Sigmoid colon (tissue), 7 donors: ENCODE measurements around the gene RBM33. TPM values are rescaled to one million over a fixed set of nuclear protein-coding genes. Genes with fewer than 3 reads are reported as not detected.

Experiments used
- DNase-seq: peaks from one replicate; pipeline ENCODE4 v3.0.0-alpha.2; 2019
- H3K27ac ChIP-seq, 4 donors: fragments of 200-600 bp; sonication (generic); one replicate each; pipeline ENCODE4 v1.5.1; 2016 to 2019; ENCODE audit warnings: mild to moderate bottlenecking in 1 of 4
- H3K27me3 ChIP-seq, 3 donors: fragments of 200-600 bp; sonication (generic); one replicate each; pipeline ENCODE4 v1.5.1; 2019; ENCODE audit warnings: mild to moderate bottlenecking in 1 of 3
- H3K36me3 ChIP-seq, 4 donors: fragments of 200-600 bp; sonication (generic); one replicate each; pipeline ENCODE4 v1.5.1; 2016 to 2019
- H3K4me1 ChIP-seq, 4 donors: fragments of 200-600 bp; sonication (generic); one replicate each; pipeline ENCODE4 v1.5.1; 2017 to 2019
- H3K4me3 ChIP-seq, 4 donors: fragments of 200-600 bp; sonication (generic); one replicate each; pipeline ENCODE4 v1.5.1; 2017 to 2019; ENCODE audit warnings: mild to moderate bottlenecking in 2 of 4, moderate library complexity in 1 of 4
- H3K9me3 ChIP-seq, 4 donors: fragments of 200-600 bp in 3 of 4; sonication (generic) in 3 of 4; one replicate each; pipeline versions ENCODE4 v1.5.1 to v1.6.1; 2013 to 2019
- CTCF ChIP-seq, 4 experiments: fragments of 450-650 bp in 3 of 4; fragments of 200-600 bp in 1 of 4; IDR thresholded peaks; one replicate each; pipeline ENCODE4 v1.5.1; 2016 to 2019; ENCODE audit warnings: antibody characterized with exemption in 4 of 4, mild to moderate bottlenecking in 3 of 4, moderate library complexity in 2 of 4
- EP300 ChIP-seq, 4 donors: sonication (generic); formaldehyde crosslinking; IDR thresholded peaks; one replicate each; pipeline ENCODE4 v1.6.1; 2017; ENCODE audit warnings: antibody characterized with exemption in 4 of 4
- POLR2A ChIP-seq, 2 donors: fragments of 450-650 bp; IDR thresholded peaks; one replicate each; pipeline ENCODE4 v1.6.1; 2016; ENCODE audit warnings: antibody characterized with exemption in 2 of 2, mild to moderate bottlenecking in 2 of 2, moderate library complexity in 2 of 2
- POLR2AphosphoS5 ChIP-seq, 4 donors: sonication (generic); formaldehyde crosslinking; IDR thresholded peaks; one replicate each; pipeline ENCODE4 v1.6.1; 2017; ENCODE audit warnings: antibody characterized with exemption in 4 of 4
- WGBS, 2 donors: extraction: QIAGEN DNeasy Blood & Tissue Kit; methylation state at CpG; one replicate each; pipeline ENCODE4 v1.1.7; 2013; 5-methylcytosine and 5-hydroxymethylcytosine counted together
- intact Hi-C: fragments of 100-400 bp; cut with DNase I; formaldehyde crosslinking; loops from one replicate; pipeline ENCODE4 v1.15.1; 2023
- polyA plus RNA-seq, 3 donors: library from polyadenylated mRNA; stranded (reverse); fragments of 200-250 nt; gene quantifications; one replicate each; pipeline ENCODE4 v1.2.3, GENCODE V29; 2013
- total RNA-seq, 4 donors: library from RNA; depleted of rRNA; stranded (reverse); fragments of >200 nt; gene quantifications; one replicate each; pipeline ENCODE4 v1.1.0, GENCODE V29; 2016
- donor health status: healthy with polysubstance abuse.
- donor health status: Bipolar disorder and iron deficiency.
- donor health status: healthy.

RBM33 gene
- total and polyA plus RNA-seq, 7 donors, result 3.6 to 60.4 (median 30.8) TPM

- DNase-seq, result no peak
- Histone ChIP-seq H3K4me3 (no peak overlapping the region), H3K9me3 (no peaks in the 10 kb centered on the region), H3K27me3 (no peaks in the 10 kb centered on the region), H3K27ac (no peak overlapping the region), H3K4me1 (peaks cover 0 to 35% (median 7%) of the 10 kb centered on the region in 4 donors), H3K36me3 (peaks cover 19 to 62% (median 33%) of the 10 kb centered on the region in 4 donors)
- intact Hi-C loops, result loop anchor here (10.0 kb wide), 2 partner anchors 121 to 841 kb away; partner anchors contain the start of gene RBM33
- TF ChIP-seq EP300 (IDR thresholded peaks at IDR 0.05) (no peak), CTCF (IDR thresholded peaks at IDR 0.05) (no peak)
- 83 to 95% methylated on average over 8 of the region's 8 CpGs for WGBS, 2 donors
Measured at GRCh38 chr7:155765458-155765857, 121.0 kb downstream of the RBM33 start.

GRCh38 chr7:155766386-155766785, 121.9 kb downstream of the RBM33 start:
- WGBS, 2 donors, result 90 to 94% methylated on average over 12 of the region's 12 CpGs
- TF ChIP-seq CTCF (IDR thresholded peaks at IDR 0.05) (no peak), EP300 (IDR thresholded peaks at IDR 0.05) (no peak), POLR2AphosphoS5 (IDR thresholded peaks at IDR 0.05) (no peak), POLR2A (IDR thresholded peaks at IDR 0.05) (no peak)
- intact Hi-C loops, result loop anchor here (10.0 kb wide), 2 partner anchors 122 to 842 kb away; partner anchors contain the start of gene RBM33
- H3K4me3 ChIP-seq, result no peak overlapping the region
- peaks cover 0 to 35% (median 7%) of the 10 kb centered on the region in 4 donors for H3K4me1 ChIP-seq
- DNase-seq, result no peak
- H3K36me3 ChIP-seq, result peaks cover 19 to 71% (median 33%) of the 10 kb centered on the region in 4 donors
- H3K9me3 ChIP-seq, result no peaks in the 10 kb centered on the region
- no peaks in the 10 kb centered on the region for H3K27me3 ChIP-seq
- no peak overlapping the region for H3K27ac ChIP-seq

GRCh38 chr7:155766966-155767916, 122.8 kb downstream of the RBM33 start:
- DNase-seq, result no peak
- TF ChIP-seq POLR2AphosphoS5 (IDR thresholded peaks at IDR 0.05), result no peak
- no peak for TF ChIP-seq POLR2A (IDR thresholded peaks at IDR 0.05)
- no peak for TF ChIP-seq EP300 (IDR thresholded peaks at IDR 0.05)
- no peak for TF ChIP-seq CTCF (IDR thresholded peaks at IDR 0.05)
- no peaks in the 10 kb centered on the region for H3K9me3 ChIP-seq
- WGBS, 2 donors, result 87 to 91% methylated on average over 12 of the region's 12 CpGs
- intact Hi-C loops, result loop anchor here (10.0 kb wide), 2 partner anchors 122 to 842 kb away; partner anchors contain the start of gene RBM33
- H3K4me3 ChIP-seq, result no peak overlapping the region
- no peaks in the 10 kb centered on the region for H3K27me3 ChIP-seq
- peaks cover 19 to 79% (median 36%) of the 10 kb centered on the region in 4 donors for H3K36me3 ChIP-seq
- peaks cover 0 to 29% (median 4%) of the 10 kb centered on the region in 4 donors for H3K4me1 ChIP-seq
- H3K27ac ChIP-seq, result no peak overlapping the region

- DNase-seq, result no peak
- WGBS, 2 donors, result 85 to 86% methylated on average over 6 of the region's 6 CpGs
- Histone ChIP-seq H3K27ac (peak overlapping the region in 2 of 4 donors; percentile 55 to 64), H3K27me3 (no peaks in the 10 kb centered on the region), H3K36me3 (peaks cover 18 to 87% (median 31%) of the 10 kb centered on the region in 4 donors), H3K4me1 (peaks cover 0 to 4% (median 0%) of the 10 kb centered on the region in 4 donors), H3K9me3 (no peaks in the 10 kb centered on the region), H3K4me3 (no peak overlapping the region)
- intact Hi-C loops, result loop anchor here (10.0 kb wide), 2 partner anchors 125 to 845 kb away; partner anchors contain the start of gene RBM33
- TF ChIP-seq EP300 (IDR thresholded peaks at IDR 0.05) (no peak), POLR2A (IDR thresholded peaks at IDR 0.05) (no peak), CTCF (IDR thresholded peaks at IDR 0.05) (no peak), POLR2AphosphoS5 (IDR thresholded peaks at IDR 0.05) (peak in 3 of 4 donors; percentile 17 to 42 (median 33))
Measured at GRCh38 chr7:155769701-155770100, 125.2 kb downstream of the RBM33 start.
